AG04450 (cell line): ENCODE data around the gene MCF2L. TPM values are rescaled to one million over a fixed set of nuclear protein-coding genes. Genes with fewer than 3 reads are reported as not detected.
"Not testable (repeated sequence)": the region's sequence is repeated elsewhere in the genome, so short reads cannot be mapped to it uniquely, and the experiment has no call there.

ENCODE experiments used
- CTCF ChIA-PET: fragments of 300-600, 350-600 bp; formaldehyde crosslinking; extraction: SDS; loops from one replicate; lab custom pipeline; 2022; ENCODE audit warnings: antibody characterized with exemption, inconsistent platforms; lab: Charles Lee
- POLR2A ChIA-PET: fragments of 350-600 bp; formaldehyde crosslinking; extraction: SDS; loops from one replicate; lab custom pipeline; 2021; ENCODE audit warnings: antibody characterized with exemption, inconsistent platforms; lab: Yijun Ruan, JAX
- DNase-seq: peaks from one replicate; pipeline ENCODE4 v3.0.0-alpha.2; 2011; ENCODE audit warnings: low read depth, low spot score
- H3K27ac ChIP-seq: one replicate; pipeline ENCODE4 v1.5.1; 2012; ENCODE audit warnings: low read depth, low read length, control low read depth
- H3K27me3 ChIP-seq: one replicate; pipeline ENCODE4 v1.6.0; 2012; ENCODE audit warnings: low read length; ENCODE audit not compliant: control insufficient read depth, insufficient read depth
- H3K4me3 ChIP-seq: 2 replicates; pipeline ENCODE4 v1.5.1; 2011; ENCODE audit warnings: mild to moderate bottlenecking, low read depth, low read length, control low read depth
- H3K9me3 ChIP-seq: 2 replicates; pipeline ENCODE4 v1.5.1; 2012; ENCODE audit warnings: low read length; ENCODE audit not compliant: control insufficient read depth, insufficient read depth
- CTCF ChIP-seq: IDR thresholded peaks from 2 replicates; pipeline ENCODE4 v1.5.1; 2011; ENCODE audit warnings: low read depth, low read length, control low read depth, inconsistent platforms
- polyA plus RNA-seq: library from polyadenylated mRNA; depleted of rRNA; stranded (reverse); fragments of >200 nt; gene quantifications from 2 replicates; pipeline ENCODE4 v1.2.3, GENCODE V29; 2011

Gene MCF2L
- polyA plus RNA-seq, 1 experiment = 0.04 TPM

- no peak for TF ChIP-seq CTCF
- Histone ChIP-seq H3K27me3 (peaks cover 37% of the 10 kb centered on the region), H3K9me3 (no peaks in the 10 kb centered on the region; the same call in 1 of the 2 replicates), H3K4me3 (peak overlapping the region; percentile 7), H3K27ac (no peak overlapping the region)
- CTCF ChIA-PET = no interaction called here
- no peak for DNase-seq
- POLR2A ChIA-PET = no interaction called here
Measured at GRCh38 chr13:113098162-113098732, 129.2 kb downstream of the MCF2L start.

- Histone ChIP-seq H3K27ac (no peak overlapping the region), H3K9me3 (no peaks in the 10 kb centered on the region; the same call in 1 of the 2 replicates), H3K27me3 (peaks cover 33% of the 10 kb centered on the region), H3K4me3 (no peak overlapping the region)
- ChIA-PET CTCF (no interaction called here), POLR2A (no interaction called here)
- no peak for DNase-seq
- TF ChIP-seq CTCF = no peak
Measured at GRCh38 chr13:113099142-113099541, 130.1 kb downstream of the MCF2L start.

GRCh38 chr13:113102302-113102701 lies 133.3 kb downstream of the MCF2L start:
- CTCF ChIA-PET, H3K4me3 ChIP-seq, H3K27ac ChIP-seq, DNase-seq, POLR2A ChIA-PET, H3K9me3 ChIP-seq: not testable (repeated sequence)
- H3K27me3 ChIP-seq = peaks cover 23% of the 10 kb centered on the region

- TF ChIP-seq CTCF = no peak
- H3K4me3 ChIP-seq = no peak overlapping the region
- POLR2A ChIA-PET = no interaction called here
- peaks cover 20% of the 10 kb centered on the region for H3K27me3 ChIP-seq
- CTCF ChIA-PET = no interaction called here
- no peak for DNase-seq
- H3K9me3 ChIP-seq = peaks cover 9% of the 10 kb centered on the region; the same call in 1 of the 2 replicates
- H3K27ac ChIP-seq = no peak overlapping the region
Measured at GRCh38 chr13:113102727-113103126, 133.7 kb downstream of the MCF2L start.

GRCh38 chr13:113103646-113104045 lies 134.6 kb downstream of the MCF2L start:
- TF ChIP-seq CTCF = no peak
- H3K27me3 ChIP-seq = peaks cover 13% of the 10 kb centered on the region
- POLR2A ChIA-PET = no interaction called here
- H3K27ac ChIP-seq = no peak overlapping the region
- peaks cover 18% of the 10 kb centered on the region for H3K9me3 ChIP-seq
- CTCF ChIA-PET = no interaction called here
- DNase-seq = no peak
- H3K4me3 ChIP-seq = no peak overlapping the region
